IMR-90 (cell line): ENCODE results near the gene FN1. TPM values are rescaled to one million over a fixed set of nuclear protein-coding genes. Genes with fewer than 3 reads are reported as not detected.

Source experiments
- ATAC-seq: fragments of 200-7000 bp; cut with Tn5 transposase; 2 replicates; pipeline ENCODE4 v1.9.1; 2020; ENCODE audit warnings: low read depth, mild to moderate bottlenecking, moderate library complexity
- BruUV-seq: library from RNA; stranded (reverse); fragments of 400-500 nt; replicated peaks from 2 replicates; lab custom pipeline; 2021; lab: Mats Ljungman, UMichigan
- CTCF ChIA-PET: fragments of 300-600 bp; formaldehyde crosslinking; extraction: SDS; loops from one replicate; lab custom pipeline; 2021; ENCODE audit warnings: antibody characterized with exemption; lab: Yijun Ruan, JAX
- POLR2A ChIA-PET: fragments of 300-600 bp; sonication (Branson Sonifier 250); formaldehyde crosslinking; loops from one replicate; lab custom pipeline; 2022; ENCODE audit warnings: antibody characterized with exemption; ENCODE audit not compliant: unreplicated experiment; lab: Charles Lee
- DNase-seq: peaks from one replicate; pipeline ENCODE4 v3.0.0; 2013
- H2AFZ ChIP-seq: replicated peaks from 2 replicates; pipeline ENCODE3; 2013; ENCODE audit warnings: low read length, mild to moderate bottlenecking; ENCODE audit not compliant: poor library complexity
- H2AK5ac ChIP-seq: 2 replicates; pipeline ENCODE4 v1.6.1; 2013; ENCODE audit warnings: low read depth, low read length, inconsistent platforms
- H2AK9ac ChIP-seq: replicated peaks from 2 replicates; pipeline ENCODE3; 2013; ENCODE audit warnings: mild to moderate bottlenecking, low read depth, low read length, moderate library complexity; ENCODE audit not compliant: poor library complexity
- H2BK120ac ChIP-seq: 2 replicates; pipeline ENCODE4 v1.6.1; 2013; ENCODE audit warnings: low read depth, low read length, inconsistent platforms
- H2BK15ac ChIP-seq: 3 replicates; pipeline ENCODE4 v1.6.1; 2013; ENCODE audit warnings: low read depth, low read length, inconsistent platforms
- H2BK20ac ChIP-seq: 2 replicates; pipeline ENCODE4 v1.6.1; 2013; ENCODE audit warnings: low read depth, mild to moderate bottlenecking, inconsistent platforms, low read length, moderate library complexity
- H2BK5ac ChIP-seq: 2 replicates; pipeline ENCODE4 v1.6.1; 2013; ENCODE audit warnings: mild to moderate bottlenecking, low read depth, low read length, inconsistent platforms; ENCODE audit not compliant: poor library complexity, severe bottlenecking
- H3K14ac ChIP-seq: replicated peaks from 2 replicates; pipeline ENCODE4 v1.6.1; 2013; ENCODE audit warnings: low read depth, low read length, inconsistent platforms
- H3K18ac ChIP-seq: 2 replicates; pipeline ENCODE4 v1.6.1; 2013; ENCODE audit warnings: low read depth, low read length, control low read depth
- H3K23ac ChIP-seq: 2 replicates; pipeline ENCODE4 v1.6.1; 2013; ENCODE audit warnings: low read depth, low read length, inconsistent platforms
- H3K27ac ChIP-seq: 2 replicates; pipeline ENCODE4 v1.5.1; 2013; ENCODE audit warnings: mild to moderate bottlenecking, control low read depth, low read length; ENCODE audit not compliant: insufficient read depth
- H3K27me3 ChIP-seq: 2 replicates; pipeline ENCODE4 v1.6.1; 2013; ENCODE audit warnings: low read length; ENCODE audit not compliant: control insufficient read depth, insufficient read depth
- H3K36me3 ChIP-seq: 2 replicates; pipeline ENCODE4 v1.6.1; 2013; ENCODE audit warnings: low read length, mixed read lengths; ENCODE audit not compliant: control insufficient read depth, insufficient read depth
- H3K4ac ChIP-seq: 2 replicates; pipeline ENCODE4 v1.6.1; 2013; ENCODE audit warnings: low read depth, low read length, inconsistent platforms
- H3K4me1 ChIP-seq: 2 replicates; pipeline ENCODE4 v1.6.1; 2013; ENCODE audit warnings: low read length, mixed read lengths; ENCODE audit not compliant: control insufficient read depth, insufficient read depth
- H3K4me2 ChIP-seq: 2 replicates; pipeline ENCODE4 v1.6.1; 2013; ENCODE audit warnings: low read depth, mild to moderate bottlenecking, control low read depth, low read length, moderate library complexity
- H3K4me3 ChIP-seq: 2 replicates; pipeline ENCODE4 v1.5.1; 2013; ENCODE audit warnings: low read depth, mild to moderate bottlenecking, control low read depth, low read length, moderate library complexity; ENCODE audit not compliant: insufficient read depth
- H3K56ac ChIP-seq: 2 replicates; pipeline ENCODE4 v1.6.1; 2013; ENCODE audit warnings: low read length, inconsistent platforms; ENCODE audit not compliant: insufficient read depth; ENCODE audit errors: extremely low read depth
- H3K79me1 ChIP-seq, 2 experiments: 2 replicates each; pipeline ENCODE4 v1.6.1; 2013; ENCODE audit warnings: low read length in 2 of 2, inconsistent platforms in 1 of 2, low read depth in 1 of 2
- H3K9ac ChIP-seq: 2 replicates; pipeline ENCODE4 v1.6.1; 2013; ENCODE audit warnings: low read depth, low read length, control low read depth
- H3K9me1 ChIP-seq: 2 replicates; pipeline ENCODE4 v1.6.1; 2013; ENCODE audit warnings: low read length, inconsistent platforms; ENCODE audit not compliant: insufficient read depth
- H3K9me3 ChIP-seq: 2 replicates; pipeline ENCODE4 v1.6.1; 2013; ENCODE audit warnings: low read length; ENCODE audit not compliant: control insufficient read depth, insufficient read depth
- H4K20me1 ChIP-seq: 2 replicates; pipeline ENCODE4 v1.6.1; 2013; ENCODE audit warnings: low read length, inconsistent platforms; ENCODE audit not compliant: insufficient read depth
- H4K5ac ChIP-seq: 2 replicates; pipeline ENCODE4 v1.6.1; 2013; ENCODE audit warnings: mild to moderate bottlenecking, low read depth, low read length, control low read depth
- H4K8ac ChIP-seq, 2 experiments: 2 replicates each; pipeline ENCODE4 v1.6.1; 2013; ENCODE audit warnings: low read depth in 2 of 2, low read length in 2 of 2, control low read depth in 1 of 2, inconsistent platforms in 1 of 2
- H4K91ac ChIP-seq: 2 replicates; pipeline ENCODE4 v1.6.1; 2013; ENCODE audit warnings: low read depth, low read length, inconsistent platforms; ENCODE audit not compliant: insufficient read depth
- CHD1 ChIP-seq: IDR thresholded peaks from 2 replicates; pipeline ENCODE4 v1.6.1; 2012; ENCODE audit warnings: low read depth, low read length, improper control_type of control experiment
- MAZ ChIP-seq: IDR thresholded peaks from 2 replicates; pipeline ENCODE4 v1.6.1; 2012; ENCODE audit warnings: low read depth, mild to moderate bottlenecking, low read length, improper control_type of control experiment, moderate library complexity, borderline replicate concordance
- WGBS, 2 experiments: methylation state at CpG; one replicate each; pipeline versions ENCODE4 v1.1.5 to v1.1.7; 2013; ENCODE audit warnings: missing lambda C conversion rate in 2 of 2; ENCODE audit not compliant: insufficient read length in 1 of 2; ENCODE audit errors: extremely low coverage in 2 of 2; 5-methylcytosine and 5-hydroxymethylcytosine counted together
- dilution Hi-C: fragments of 300-500 bp; cut with HindIII; formaldehyde crosslinking; loops from one replicate; pipeline ENCODE4 v1.14.3; 2018; ENCODE audit warnings: low sequenced_read_pairs; ENCODE audit not compliant: unreplicated experiment
- in situ Hi-C: fragments of 300-500 bp; cut with MboI; formaldehyde crosslinking; loops from 3 replicates; pipeline ENCODE4 v1.14.3; 2019; ENCODE audit warnings: low sequenced_read_pairs, inconsistent platforms, mixed read lengths
- intact Hi-C: fragments of 100-400 bp; cut with micrococcal nuclease; formaldehyde crosslinking; loops from 2 replicates; pipeline ENCODE4 v1.10.0; 2022
- polyA plus RNA-seq, 3 experiments: library from polyadenylated mRNA; depleted of rRNA; stranded (reverse); fragments of >200 nt; gene quantifications; 2 replicates each; pipeline ENCODE4 v1.2.3, GENCODE V29; 2012; ENCODE audit warnings: low replicate concordance in 1 of 3
- total RNA-seq: library from RNA; depleted of rRNA; stranded (reverse); fragments of >200 nt; gene quantifications from 2 replicates; pipeline ENCODE4 v1.2.3, GENCODE V29; 2012

FN1 gene
- total and polyA plus RNA-seq, 2 of the 4 experiments (the other 2 are of a cell fraction): 8,243 to 13,004 TPM

DNA sequence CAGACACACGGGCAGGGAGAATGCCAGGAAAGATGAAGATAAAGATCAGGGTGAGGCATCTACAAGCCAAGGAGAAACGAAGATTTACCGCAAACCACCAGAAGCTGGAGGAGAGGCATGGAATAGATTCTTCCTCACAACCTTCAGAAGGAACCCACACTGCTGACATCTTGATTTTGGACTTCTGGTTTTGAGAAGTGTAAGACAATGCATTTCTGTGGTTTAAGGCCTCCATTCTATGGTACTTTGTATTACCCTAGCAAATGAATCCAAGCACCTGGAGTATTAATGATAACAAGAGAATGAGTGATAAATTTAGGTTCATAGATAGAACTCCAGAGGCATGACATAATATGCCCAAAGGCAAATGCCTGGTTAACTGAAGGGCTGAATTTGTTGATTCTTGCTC, 11.8 kb upstream of the FN1 start:
- no CpG with 5 or more reads among the region's 3 CpGs for WGBS, 2 experiments
- dilution Hi-C loops: no loop called here
- H2BK120ac ChIP-seq: no peak overlapping the region
- no peak for DNase-seq
- H4K5ac ChIP-seq: no peak overlapping the region; the same call in 1 of the 2 replicates
- no peak overlapping the region for H2AFZ ChIP-seq
- H3K4ac ChIP-seq: no peak overlapping the region
- H2BK20ac ChIP-seq: no peak overlapping the region
- no peak overlapping the region for H2AK5ac ChIP-seq
- no peak overlapping the region for H3K4me2 ChIP-seq
- H4K91ac ChIP-seq: no peak overlapping the region
- no peak overlapping the region for H3K56ac ChIP-seq
- H3K14ac ChIP-seq: no peak overlapping the region
- POLR2A ChIA-PET: no interaction called here
- in situ Hi-C loops: no loop called here
- no peaks in the 10 kb centered on the region for H3K9me1 ChIP-seq
- BruUV-seq: no TSS peak
- no peak overlapping the region for H2BK15ac ChIP-seq
- TF ChIP-seq MAZ (no peak), CHD1 (no peak)
- no peak for ATAC-seq
- H3K27me3 ChIP-seq: no peaks in the 10 kb centered on the region
- no peak overlapping the region for H4K8ac ChIP-seq
- H2BK5ac ChIP-seq: no peak overlapping the region
- H3K9me3 ChIP-seq: 0 out of 2 replicates have a peak, but pooled peaks cover 3% of the 10 kb centered on the region
- H3K27ac ChIP-seq: no peak overlapping the region
- CTCF ChIA-PET: interaction anchor here (0.5 kb wide), 1 partner anchor 429 kb away, joined by 4 read pairs; no protein-coding TSS in a partner anchor
- intact Hi-C loops: no loop called here
- no peak overlapping the region for H3K4me3 ChIP-seq
- H3K36me3 ChIP-seq: no peaks in the 10 kb centered on the region
- H3K9ac ChIP-seq: no peak overlapping the region
- no peaks in the 10 kb centered on the region for H3K4me1 ChIP-seq
- no peaks in the 10 kb centered on the region for H3K79me1 ChIP-seq
- H2AK9ac ChIP-seq: no peak overlapping the region
- no peaks in the 10 kb centered on the region for H4K20me1 ChIP-seq
- H3K23ac ChIP-seq: no peak overlapping the region
- H3K18ac ChIP-seq: no peak overlapping the region; the same call in 1 of the 2 replicates
